Ishikawa (cell line): ENCODE measurements around the gene NCBP1.

ENCODE experiments used
- CEBPB ChIP-seq: IDR thresholded peaks from 2 replicates; pipeline ENCODE4 v1.6.1; 2012
- CREB1 ChIP-seq: IDR thresholded peaks from 2 replicates; pipeline ENCODE4 v1.6.1; 2012; ENCODE audit warnings: low read depth
- EGR1 ChIP-seq: IDR thresholded peaks from 2 replicates; pipeline ENCODE4 v1.6.1; 2012
- EP300 ChIP-seq: IDR thresholded peaks from 2 replicates; pipeline ENCODE4 v1.6.1; 2012; ENCODE audit warnings: borderline replicate concordance
- FOXM1 ChIP-seq: IDR thresholded peaks from 2 replicates; pipeline ENCODE4 v1.6.1; 2012; ENCODE audit warnings: low read depth, borderline replicate concordance
- MAX ChIP-seq: IDR thresholded peaks from 2 replicates; pipeline ENCODE4 v1.6.1; 2012
- NFIC ChIP-seq: IDR thresholded peaks from 2 replicates; pipeline ENCODE4 v1.6.1; 2012
- RAD21 ChIP-seq: IDR thresholded peaks from 2 replicates; pipeline ENCODE4 v1.6.1; 2012; ENCODE audit warnings: low read depth
- REST ChIP-seq: IDR thresholded peaks from 2 replicates; pipeline ENCODE4 v1.6.1; 2012; ENCODE audit warnings: low read depth, mild to moderate bottlenecking
- TAF1 ChIP-seq: IDR thresholded peaks from 2 replicates; pipeline ENCODE4 v1.6.1; 2012; ENCODE audit warnings: low read depth, mild to moderate bottlenecking
- TCF12 ChIP-seq: IDR thresholded peaks from 2 replicates; pipeline ENCODE4 v1.6.1; 2012; ENCODE audit warnings: low read depth
- TEAD4 ChIP-seq: IDR thresholded peaks from 2 replicates; pipeline ENCODE4 v1.6.1; 2012
- USF1 ChIP-seq: IDR thresholded peaks from 2 replicates; pipeline ENCODE4 v1.6.1; 2012
- YY1 ChIP-seq: IDR thresholded peaks from 2 replicates; pipeline ENCODE4 v1.6.1; 2012; ENCODE audit warnings: low read depth
- ZBTB7A ChIP-seq: IDR thresholded peaks from 2 replicates; pipeline ENCODE4 v1.6.1; 2012; ENCODE audit warnings: low read depth

Gene NCBP1

GRCh38 chr9:97599314-97599846 is 34.2 kb upstream of the NCBP1 start:
- no peak for TF ChIP-seq TCF12
- TF ChIP-seq RAD21, result no peak
- no peak for TF ChIP-seq YY1
- no peak for TF ChIP-seq CREB1
- no peak for TF ChIP-seq MAX

- TF ChIP-seq MAX, result no peak
- no peak for TF ChIP-seq ZBTB7A
- TF ChIP-seq TAF1, result no peak
- TF ChIP-seq EGR1, result no peak
- TF ChIP-seq REST, result no peak
- no peak for TF ChIP-seq EP300
- TF ChIP-seq USF1, result no peak
- TF ChIP-seq NFIC, result no peak
- no peak for TF ChIP-seq TCF12
- TF ChIP-seq FOXM1, result no peak
- TF ChIP-seq YY1, result no peak
- TF ChIP-seq CEBPB, result no peak
- no peak for TF ChIP-seq CREB1
- TF ChIP-seq TEAD4, result no peak
- TF ChIP-seq RAD21, result no peak
Observed at GRCh38 chr9:97600531-97601227, 32.9 kb upstream of the NCBP1 start.

- TF ChIP-seq CREB1 (no peak), YY1 (no peak), USF1 (no peak), TEAD4 (no peak), CEBPB (no peak), REST (no peak), NFIC (no peak)
Observed at GRCh38 chr9:97601228-97601898, 32.3 kb upstream of the NCBP1 start.

- no peak for TF ChIP-seq ZBTB7A
- no peak for TF ChIP-seq FOXM1
Observed at GRCh38 chr9:97602430-97602829, 31.2 kb upstream of the NCBP1 start.

- TF ChIP-seq ZBTB7A, result no peak
- no peak for TF ChIP-seq NFIC
- no peak for TF ChIP-seq EP300
- no peak for TF ChIP-seq TCF12
- TF ChIP-seq FOXM1, result no peak
- TF ChIP-seq TAF1, result no peak
- TF ChIP-seq CEBPB, result no peak
- no peak for TF ChIP-seq TEAD4
- TF ChIP-seq RAD21, result no peak
- no peak for TF ChIP-seq MAX
Observed at GRCh38 chr9:97604901-97605645, 28.5 kb upstream of the NCBP1 start.
